OCI-LY7 (cell line): ENCODE results near the gene COMMD10.

Experiments
- EZH2phosphoT487 ChIP-seq: fragments of 200-600 bp; sonication (generic); IDR thresholded peaks from 2 replicates; pipeline ENCODE4 v1.6.1; 2018; ENCODE audit warnings: low read depth, borderline replicate concordance, mild to moderate bottlenecking, mixed run types, antibody characterized with exemption, low read length, moderate library complexity, mixed read lengths
- TF ChIP-seq, protein P1 (sequence below): fragments of 200-600 bp; sonication (generic); conservative IDR thresholded peaks from 2 replicates; pipeline ENCODE4 v1.5.1; 2014; ENCODE audit warnings: mild to moderate bottlenecking, antibody characterized with exemption, low read length, moderate library complexity, mixed read lengths

DNA sequence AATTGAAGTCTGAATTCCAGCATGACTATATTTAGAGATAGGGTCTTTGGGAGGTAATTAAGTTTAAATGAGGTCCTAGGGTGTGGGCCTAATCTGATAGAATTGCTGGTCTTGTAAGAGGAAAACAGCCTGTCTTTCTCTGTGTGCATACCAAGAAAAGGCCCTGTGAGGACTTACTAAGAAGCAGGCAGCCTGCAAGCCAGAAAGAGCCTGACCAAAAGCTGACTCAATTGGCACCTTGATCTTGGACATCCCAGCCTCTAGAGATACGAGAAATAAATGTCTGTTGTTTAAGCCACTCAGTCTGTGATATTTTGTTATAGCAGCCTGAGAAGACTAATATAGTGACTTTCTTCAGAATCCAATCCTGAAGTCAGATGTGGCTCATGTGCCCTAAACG lies 38.0 kb upstream of the COMMD10 start:
- TF ChIP-seq, protein P1, sequence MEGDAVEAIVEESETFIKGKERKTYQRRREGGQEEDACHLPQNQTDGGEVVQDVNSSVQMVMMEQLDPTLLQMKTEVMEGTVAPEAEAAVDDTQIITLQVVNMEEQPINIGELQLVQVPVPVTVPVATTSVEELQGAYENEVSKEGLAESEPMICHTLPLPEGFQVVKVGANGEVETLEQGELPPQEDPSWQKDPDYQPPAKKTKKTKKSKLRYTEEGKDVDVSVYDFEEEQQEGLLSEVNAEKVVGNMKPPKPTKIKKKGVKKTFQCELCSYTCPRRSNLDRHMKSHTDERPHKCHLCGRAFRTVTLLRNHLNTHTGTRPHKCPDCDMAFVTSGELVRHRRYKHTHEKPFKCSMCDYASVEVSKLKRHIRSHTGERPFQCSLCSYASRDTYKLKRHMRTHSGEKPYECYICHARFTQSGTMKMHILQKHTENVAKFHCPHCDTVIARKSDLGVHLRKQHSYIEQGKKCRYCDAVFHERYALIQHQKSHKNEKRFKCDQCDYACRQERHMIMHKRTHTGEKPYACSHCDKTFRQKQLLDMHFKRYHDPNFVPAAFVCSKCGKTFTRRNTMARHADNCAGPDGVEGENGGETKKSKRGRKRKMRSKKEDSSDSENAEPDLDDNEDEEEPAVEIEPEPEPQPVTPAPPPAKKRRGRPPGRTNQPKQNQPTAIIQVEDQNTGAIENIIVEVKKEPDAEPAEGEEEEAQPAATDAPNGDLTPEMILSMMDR: no peak
- no peak for TF ChIP-seq EZH2phosphoT487
